ENCODE measurements around the gene LPP. TPM values are rescaled to one million over a fixed set of nuclear protein-coding genes. Genes with fewer than 3 reads are reported as not detected.

LPP gene
- total and polyA plus RNA-seq, 9 of the 15 experiments (the other 6 are each of a cell fraction or from before 2014, with no cell fraction given), result 0.07 to 0.18 TPM; not detected in 7

- Histone ChIP-seq H4K20me1 (replicated peaks; ENCODE audit: control insufficient read depth, insufficient read depth, low read length) (no peaks in the 10 kb centered on the region), H2AFZ (ENCODE audit: low read depth, low read length) (no peak overlapping the region), H3K27me3 (ENCODE audit: control insufficient read depth in 2 of 2, insufficient read depth in 2 of 2, low read length in 2 of 2) (no peaks in the 10 kb centered on the region), H3K9ac (ENCODE audit: insufficient read depth in 1 of 2, low read depth in 2 of 2, low read length in 2 of 2) (no peak overlapping the region), H3K9me3 (replicated peaks; ENCODE audit: control insufficient read depth, insufficient read depth, low read depth, low read length) (no peaks in the 10 kb centered on the region), H3K27ac (ENCODE audit: extremely low read depth, low read depth, low read length) (no peak overlapping the region), H3K4me2 (ENCODE audit: insufficient read depth, low read length) (no peak overlapping the region), H3K4me1 (replicated peaks in 1 of 2; ENCODE audit: control insufficient read depth in 2 of 2, insufficient read depth in 2 of 2, low read length in 2 of 2) (no peaks in the 10 kb centered on the region), H3K9me1 (ENCODE audit: control insufficient read depth, insufficient read depth, low read length) (no peaks in the 10 kb centered on the region), H3K36me3 (ENCODE audit: control insufficient read depth, insufficient read depth, low read length) (no peaks in the 10 kb centered on the region), H3K4me3 (no peak overlapping the region), H3K79me2 (ENCODE audit: control insufficient read depth, insufficient read depth, low read length) (no peaks in the 10 kb centered on the region)
- in situ Hi-C loops (cut with MboI) (no loop called here), intact Hi-C loops (cut with micrococcal nuclease) (no loop called here)
- no peak for TF ChIP-seq ETV6 (IDR thresholded peaks at IDR 0.05; ENCODE audit: borderline replicate concordance in 1 of 2, low read depth in 2 of 2, low read length in 1 of 2)
- no peak for TF ChIP-seq ETV6 (CRISPR knock-in tag; IDR thresholded peaks at IDR 0.05; ENCODE audit: borderline replicate concordance)
- no peak for TF ChIP-seq GTF2A2 (tag; IDR thresholded peaks at IDR 0.05)
- no peak for TF ChIP-seq NELFE (IDR thresholded peaks at IDR 0.05; ENCODE audit: insufficient read depth, insufficient read length)
- TF ChIP-seq HNRNPH1 (optimal IDR thresholded peaks at IDR 0.05; ENCODE audit: low read depth, low read length), result no peak
- no peak for TF ChIP-seq BHLHE40 (IDR thresholded peaks at IDR 0.05; ENCODE audit: low read length)
- TF ChIP-seq PKNOX1 (IDR thresholded peaks at IDR 0.05), result no peak
- no peak for TF ChIP-seq HNRNPL (IDR thresholded peaks at IDR 0.05; ENCODE audit: low read depth, low read length)
- no peak for TF ChIP-seq ZFX (CRISPR knock-in tag; IDR thresholded peaks at IDR 0.05)
- TF ChIP-seq MCM3 (IDR thresholded peaks at IDR 0.05), result no peak
- no peak for TF ChIP-seq MBD2 (IDR thresholded peaks at IDR 0.05; ENCODE audit: borderline replicate concordance, low read depth)
- ChIA-PET POLR2A (no interaction called here), CTCF (ENCODE audit: low intra/inter-chr PET ratio) (no interaction called here)
- no peak for FAIRE-seq
- DNase-seq (ENCODE audit: extremely low read depth in 1 of 4, low spot score in 3 of 4), result no peak
- no peak for ATAC-seq
- WGBS (ENCODE audit: insufficient coverage, low coverage, missing lambda C conversion rate), result 0% methylated on average over 5 of the region's 5 CpGs
- BruUV-seq (replicated peaks), result no TSS peak
Measured at GRCh38 chr3:188617988-188618701, 464.2 kb downstream of the LPP start.

Data from K562 (cell line).